Measurements from ENCODE around the gene AMH. TPM values are rescaled to one million over a fixed set of nuclear protein-coding genes. Genes with fewer than 3 reads are reported as not detected.
A peak's percentile ranks its signal among the peaks of the same experiment; 100 is the strongest.

The AMH gene
- total and polyA plus RNA-seq, 2 donors, result 0.44 TPM; not detected in 1

DNA sequence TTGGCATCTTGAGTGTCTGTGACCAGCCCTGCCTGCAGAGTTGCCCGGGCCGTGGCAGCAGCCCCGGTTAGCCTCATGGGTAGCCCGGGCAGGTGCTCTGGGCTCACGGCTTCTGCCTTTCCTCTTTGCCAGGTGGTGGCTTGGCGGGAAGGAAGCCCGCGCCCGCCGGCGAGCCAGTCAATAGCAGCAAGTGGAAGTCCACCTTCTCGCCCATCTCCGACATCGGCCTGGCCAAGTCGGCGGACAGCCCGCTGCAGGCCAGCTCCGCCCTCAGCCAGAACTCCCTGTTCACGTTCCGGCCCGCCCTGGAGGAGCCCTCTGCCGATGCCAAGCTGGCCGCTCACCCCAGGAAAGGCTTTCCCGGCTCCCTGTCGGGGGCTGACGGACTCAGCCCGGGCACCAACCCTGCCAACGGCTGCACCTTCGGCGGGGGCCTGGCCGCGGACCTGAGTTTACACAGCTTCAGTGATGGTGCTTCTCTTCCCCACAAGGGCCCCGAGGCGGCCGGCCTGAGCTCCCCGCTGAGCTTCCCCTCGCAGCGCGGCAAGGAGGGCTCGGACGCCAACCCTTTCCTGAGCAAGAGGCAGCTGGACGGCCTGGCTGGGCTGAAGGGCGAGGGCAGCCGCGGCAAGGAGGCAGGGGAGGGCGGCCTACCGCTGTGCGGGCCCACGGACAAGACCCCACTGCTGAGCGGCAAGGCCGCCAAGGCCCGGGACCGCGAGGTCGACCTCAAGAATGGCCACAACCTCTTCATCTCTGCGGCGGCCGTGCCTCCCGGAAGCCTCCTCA, 22.9 kb upstream of the AMH start:
- DNase-seq (ENCODE audit: extremely low spot score), result no peak
- WGBS, result 94% methylated on average over 59 of the region's 59 CpGs
- H3K36me3 ChIP-seq (ENCODE audit: insufficient read depth), result peaks cover 3% of the 10 kb centered on the region

GRCh38 chr19:2226840-2227360, 22.2 kb upstream of the AMH start:
- WGBS, result 96% methylated on average over 53 of the region's 53 CpGs
- no peak overlapping the region for H3K27ac ChIP-seq (ENCODE audit: low read depth)
- no peak overlapping the region for H3K4me3 ChIP-seq (ENCODE audit: low read depth, low read length)
- no peak for DNase-seq (ENCODE audit: extremely low spot score)
- peaks cover 3% of the 10 kb centered on the region for H3K36me3 ChIP-seq (ENCODE audit: insufficient read depth)
- H3K4me1 ChIP-seq (ENCODE audit: insufficient read depth), result no peaks in the 10 kb centered on the region

More for the DNA sequence above, 22.9 kb upstream of the AMH start:
- H3K27ac ChIP-seq (ENCODE audit: low read depth), result no peak overlapping the region
- no peaks in the 10 kb centered on the region for H3K4me1 ChIP-seq (ENCODE audit: insufficient read depth)
- no peak overlapping the region for H3K4me3 ChIP-seq (ENCODE audit: low read depth, low read length)

GRCh38 chr19:2227415-2228156, 21.5 kb upstream of the AMH start:
- no peak overlapping the region for H3K27ac ChIP-seq (ENCODE audit: low read depth)
- no peak for DNase-seq (ENCODE audit: extremely low spot score)
- no peaks in the 10 kb centered on the region for H3K4me1 ChIP-seq (ENCODE audit: insufficient read depth)
- no peak overlapping the region for H3K4me3 ChIP-seq (ENCODE audit: low read depth, low read length)
- peaks cover 3% of the 10 kb centered on the region for H3K36me3 ChIP-seq (ENCODE audit: insufficient read depth)
- WGBS, result 91% methylated on average over 67 of the region's 67 CpGs

DNA sequence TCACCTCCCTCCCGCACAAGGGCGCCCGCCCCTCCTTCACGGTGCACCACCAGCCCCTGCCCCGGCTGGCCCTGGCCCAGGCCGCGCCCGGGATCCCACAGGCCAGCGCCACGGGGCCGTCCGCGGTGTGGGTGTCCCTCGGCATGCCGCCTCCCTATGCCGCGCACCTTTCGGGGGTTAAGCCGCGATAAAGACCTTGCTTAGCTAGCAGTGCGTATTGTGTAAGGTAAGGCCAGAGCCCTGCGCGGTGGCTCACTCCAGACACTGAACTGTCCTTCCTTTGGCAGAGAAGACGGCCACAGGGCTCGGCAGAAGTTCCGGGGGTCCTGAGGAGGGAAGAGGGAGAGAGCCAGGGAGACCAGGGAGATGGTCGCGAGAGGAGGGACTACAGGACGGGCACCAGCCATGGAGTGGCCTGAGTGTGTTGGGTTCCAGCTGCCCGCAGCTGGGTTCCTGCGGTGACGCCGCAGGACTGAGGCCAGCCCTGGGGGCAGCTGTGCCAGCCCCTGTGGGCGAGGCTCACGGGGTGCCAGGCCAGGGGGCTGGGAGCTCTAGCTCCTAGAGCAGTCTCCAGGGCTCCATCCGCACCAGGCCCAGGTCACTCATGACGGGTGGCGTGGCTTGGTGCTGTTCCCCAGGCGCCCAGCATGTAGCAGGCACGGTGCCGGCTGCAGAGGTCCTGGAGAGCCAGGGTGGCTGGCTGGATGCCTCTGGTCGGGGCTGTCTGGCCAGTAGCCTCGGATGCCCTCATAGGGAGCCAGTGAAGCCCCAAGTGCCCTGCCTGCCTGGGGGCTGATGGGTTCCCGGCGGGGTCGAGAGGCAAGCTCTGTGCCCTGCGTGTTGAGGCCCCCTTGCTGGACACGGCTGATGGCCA, 20.7 kb upstream of the AMH start:
- Histone ChIP-seq H3K4me3 (ENCODE audit: low read depth, low read length) (no peak overlapping the region), H3K36me3 (ENCODE audit: insufficient read depth) (peaks cover 3% of the 10 kb centered on the region), H3K4me1 (ENCODE audit: insufficient read depth) (no peaks in the 10 kb centered on the region), H3K27ac (ENCODE audit: low read depth) (no peak overlapping the region)
- no peak for DNase-seq (ENCODE audit: extremely low spot score)
- 94% methylated on average over 48 of the region's 48 CpGs for WGBS

DNA sequence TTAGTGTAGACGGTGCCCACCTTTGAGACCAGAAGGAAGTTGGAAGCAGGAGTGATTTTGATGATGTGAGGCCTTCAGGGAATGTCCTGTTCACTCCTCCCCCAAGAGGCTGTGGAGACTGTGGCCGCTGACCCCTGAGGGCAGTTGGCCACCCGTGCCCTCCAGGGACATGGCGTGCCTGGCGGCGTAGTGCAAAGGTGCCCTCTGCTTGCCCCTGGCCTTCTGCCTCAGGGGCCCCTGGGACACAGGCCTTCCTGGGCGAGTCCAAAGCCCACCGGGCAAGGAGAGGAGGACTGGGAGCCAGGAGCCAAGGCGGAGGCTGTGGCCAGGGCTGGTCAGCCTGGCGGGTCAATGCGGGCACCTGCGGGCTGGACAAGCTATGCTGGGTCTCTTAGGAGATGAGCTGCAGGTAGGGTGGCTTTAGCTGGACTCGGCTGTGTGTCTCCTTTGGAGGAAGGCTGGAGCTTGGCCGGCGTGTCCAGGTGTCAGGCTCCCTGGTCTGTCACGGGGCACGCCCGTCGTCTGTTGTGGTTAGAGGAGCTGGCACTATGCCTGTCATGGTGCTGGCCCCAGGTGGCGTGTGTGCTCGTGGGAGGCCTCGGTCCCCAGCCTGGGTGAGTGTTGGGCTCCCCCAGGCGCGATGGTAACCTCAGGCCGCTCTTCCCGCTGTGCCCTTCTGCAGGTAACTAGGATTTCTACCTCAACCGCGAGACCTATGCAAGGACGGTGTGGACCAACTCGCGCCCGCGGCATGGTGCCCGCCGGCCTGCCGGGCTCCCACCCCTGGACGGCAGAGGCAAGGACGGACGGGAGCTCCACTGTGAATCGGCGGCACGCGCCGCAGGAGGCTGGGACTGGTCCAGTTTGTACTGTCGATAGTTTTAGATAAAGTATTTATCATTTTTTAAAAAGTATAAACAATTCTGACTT, 19.8 kb upstream of the AMH start:
- 93% methylated on average over 45 of the region's 45 CpGs for WGBS
- Histone ChIP-seq H3K36me3 (ENCODE audit: insufficient read depth) (peaks cover 3% of the 10 kb centered on the region), H3K4me3 (ENCODE audit: low read depth, low read length) (no peak overlapping the region), H3K4me1 (ENCODE audit: insufficient read depth) (no peaks in the 10 kb centered on the region), H3K27ac (ENCODE audit: low read depth) (no peak overlapping the region)
- DNase-seq (ENCODE audit: extremely low spot score), result no peak

DNA sequence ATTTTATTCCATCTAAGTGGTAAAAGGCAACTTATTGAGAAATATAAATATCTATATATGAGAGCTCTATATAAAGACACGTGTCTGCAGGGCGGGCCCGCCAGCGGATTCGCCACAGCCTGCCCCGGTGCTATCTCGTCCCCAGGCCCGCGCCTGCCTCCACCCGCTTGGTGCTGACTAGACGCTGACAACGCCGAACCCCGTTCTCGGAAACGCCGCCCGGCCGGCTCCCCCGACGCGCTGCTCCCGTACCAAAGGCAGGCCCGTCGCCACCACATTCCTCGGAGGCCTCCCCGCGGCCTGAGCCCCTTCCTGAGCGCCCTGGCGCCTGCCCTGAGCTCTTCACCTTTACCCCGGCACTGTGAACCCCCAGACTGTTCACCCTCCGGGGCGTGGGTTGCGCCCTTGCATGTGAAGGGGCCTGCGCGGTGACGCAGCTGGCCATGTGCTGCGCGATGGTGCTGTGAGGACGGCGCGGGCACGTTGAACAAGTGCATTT, 19.0 kb upstream of the AMH start:
- Histone ChIP-seq H3K27ac (ENCODE audit: low read depth) (no peak overlapping the region), H3K4me3 (ENCODE audit: low read depth, low read length) (no peak overlapping the region), H3K36me3 (ENCODE audit: insufficient read depth) (peaks cover 3% of the 10 kb centered on the region), H3K4me1 (ENCODE audit: insufficient read depth) (no peaks in the 10 kb centered on the region)
- WGBS, result 92% methylated on average over 43 of the region's 43 CpGs
- no peak for DNase-seq (ENCODE audit: extremely low spot score)

GRCh38 chr19:2230807-2231533, 18.2 kb upstream of the AMH start:
- WGBS, result 74% methylated on average over 12 of the region's 12 CpGs
- H3K27ac ChIP-seq (ENCODE audit: low read depth), result no peak overlapping the region
- no peak overlapping the region for H3K4me3 ChIP-seq (ENCODE audit: low read depth, low read length)
- DNase-seq (ENCODE audit: extremely low spot score), result no peak
- no peaks in the 10 kb centered on the region for H3K4me1 ChIP-seq (ENCODE audit: insufficient read depth)
- peaks cover 3% of the 10 kb centered on the region for H3K36me3 ChIP-seq (ENCODE audit: insufficient read depth)

DNA sequence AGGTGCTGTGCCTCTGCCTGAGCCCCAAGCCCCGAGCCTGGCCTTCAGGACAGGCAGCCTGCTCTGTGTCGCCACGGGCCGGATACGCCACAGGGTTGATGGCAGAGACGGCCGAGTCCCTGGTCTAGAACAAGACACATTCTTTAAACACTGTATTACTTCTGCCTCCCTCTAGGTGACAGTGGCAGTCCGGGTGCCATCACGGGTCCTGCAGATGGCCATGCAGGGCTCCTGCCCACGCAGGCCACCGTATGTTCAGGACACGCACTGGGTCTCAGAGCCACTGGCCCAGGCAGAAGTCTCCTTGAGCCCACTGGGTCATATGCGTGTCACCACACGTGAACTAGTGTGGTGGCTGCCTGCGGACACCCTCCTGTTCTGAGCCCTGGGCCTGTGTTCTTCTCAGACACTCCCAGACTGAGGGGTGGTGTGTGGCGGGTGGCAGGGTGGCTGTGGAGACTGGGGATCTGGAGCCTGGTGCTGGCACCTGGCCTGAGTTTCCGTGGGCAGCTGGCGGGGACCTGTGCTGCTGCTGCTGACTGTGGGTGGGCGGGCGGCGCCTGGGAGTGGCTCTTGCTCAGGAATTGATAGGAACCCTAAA, 17.4 kb upstream of the AMH start:
- Histone ChIP-seq H3K36me3 (ENCODE audit: insufficient read depth) (peaks cover under 1% of the 10 kb centered on the region), H3K27ac (ENCODE audit: low read depth) (no peak overlapping the region), H3K4me1 (ENCODE audit: insufficient read depth) (no peaks in the 10 kb centered on the region), H3K4me3 (ENCODE audit: low read depth, low read length) (no peak overlapping the region)
- no peak for DNase-seq (ENCODE audit: extremely low spot score)
- WGBS, result 77% methylated on average over 21 of the region's 21 CpGs

DNA sequence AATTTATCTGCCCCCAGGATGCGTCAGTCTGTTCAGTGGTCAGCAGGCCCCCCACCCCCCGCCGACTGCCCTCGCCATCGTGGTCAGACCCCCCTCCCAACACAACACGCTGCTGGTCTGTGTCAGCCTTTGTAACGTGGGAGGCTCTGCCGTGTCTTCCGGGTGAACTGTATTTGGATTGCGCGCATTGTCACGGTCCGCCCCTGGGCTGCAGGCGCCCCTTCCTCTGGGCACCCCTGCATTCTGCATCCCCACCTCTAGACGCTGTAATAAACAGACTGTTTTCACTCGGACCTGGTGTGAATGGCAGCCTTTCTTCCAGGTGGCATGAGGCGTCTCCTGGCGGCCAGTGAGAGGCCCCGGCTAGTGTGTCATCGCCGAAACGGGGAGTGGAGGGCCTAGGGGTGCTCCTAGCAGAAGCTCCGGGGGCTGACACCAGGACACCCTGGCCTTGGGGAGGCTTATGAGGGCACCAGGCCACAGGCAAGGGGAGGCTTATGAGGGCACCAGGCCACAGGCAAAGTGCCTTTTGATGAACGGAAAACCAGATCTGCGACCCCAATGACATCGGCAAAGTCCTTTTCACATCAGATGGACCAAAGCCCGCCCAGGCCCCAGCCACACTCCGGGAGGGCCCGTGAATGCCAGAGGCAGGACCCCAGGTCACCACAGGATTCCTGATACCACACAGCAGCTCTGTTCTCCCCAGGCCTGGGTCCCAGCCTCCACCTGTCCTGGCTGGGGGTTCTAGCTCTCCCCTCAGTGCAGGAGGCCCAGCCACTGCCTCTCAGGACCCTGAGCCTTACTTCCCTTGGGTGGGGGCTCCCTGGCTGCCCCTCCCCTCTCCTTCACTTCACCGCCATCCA, 16.6 kb upstream of the AMH start:
- H3K36me3 ChIP-seq (ENCODE audit: insufficient read depth), result no peaks in the 10 kb centered on the region
- no peak for DNase-seq (ENCODE audit: extremely low spot score)
- H3K4me3 ChIP-seq (ENCODE audit: low read depth, low read length), result no peak overlapping the region
- 76% methylated on average over 30 of the region's 30 CpGs for WGBS
- H3K4me1 ChIP-seq (ENCODE audit: insufficient read depth), result no peaks in the 10 kb centered on the region
- H3K27ac ChIP-seq (ENCODE audit: low read depth), result no peak overlapping the region

DNA sequence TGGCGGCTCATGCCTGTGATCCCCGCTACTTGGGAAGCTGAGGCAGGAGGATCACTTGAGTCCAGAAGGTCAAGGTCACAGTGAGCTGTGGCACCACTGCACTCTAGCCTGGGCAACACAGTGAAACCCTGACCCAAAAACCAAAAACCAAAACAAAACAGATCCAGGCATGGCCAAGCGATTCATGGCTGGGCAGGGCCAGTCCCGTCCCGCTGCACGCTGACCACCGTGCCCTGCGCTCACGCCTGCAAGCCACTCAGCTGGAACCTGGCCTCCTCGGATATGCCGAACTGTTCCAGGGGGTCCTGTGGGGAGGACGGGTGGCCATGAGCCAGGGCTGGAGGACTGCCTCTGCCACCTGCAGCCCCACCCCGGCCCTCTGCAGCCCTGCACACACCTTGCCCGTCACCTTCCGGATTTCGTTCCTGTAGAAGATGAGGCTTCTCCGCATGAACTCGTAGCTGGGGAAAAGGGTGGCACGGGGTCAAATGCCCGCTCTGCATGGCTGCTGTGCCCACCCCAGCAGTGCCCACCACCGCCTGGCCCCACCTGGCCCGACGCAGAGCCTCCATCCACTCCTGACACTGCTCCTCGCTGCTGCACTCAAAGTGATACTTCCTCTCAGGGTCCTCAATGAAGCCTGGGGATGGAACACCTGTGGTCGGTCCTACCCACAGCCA, 15.4 kb upstream of the AMH start:
- DNase-seq (ENCODE audit: extremely low spot score), result no peak
- H3K36me3 ChIP-seq (ENCODE audit: insufficient read depth), result no peaks in the 10 kb centered on the region
- H3K27ac ChIP-seq (ENCODE audit: low read depth), result no peak overlapping the region
- WGBS, result 91% methylated on average over 25 of the region's 25 CpGs
- no peaks in the 10 kb centered on the region for H3K4me1 ChIP-seq (ENCODE audit: insufficient read depth)
- no peak overlapping the region for H3K4me3 ChIP-seq (ENCODE audit: low read depth, low read length)

GRCh38 chr19:2234996-2235380, 14.1 kb upstream of the AMH start:
- no peak for DNase-seq (ENCODE audit: extremely low spot score)
- Histone ChIP-seq H3K27ac (ENCODE audit: low read depth) (no peak overlapping the region), H3K4me1 (ENCODE audit: insufficient read depth) (peaks cover 2% of the 10 kb centered on the region), H3K36me3 (ENCODE audit: insufficient read depth) (no peaks in the 10 kb centered on the region), H3K4me3 (ENCODE audit: low read depth, low read length) (peak overlapping the region; percentile 90)
- 50% methylated on average over 6 of the region's 6 CpGs for WGBS

All from urinary bladder (tissue), 4 donors.